IPS DF 4.7 (cell line): ENCODE results near the gene EIF5A2.

Experiments
- DNase-seq: peaks from one replicate; pipeline ENCODE4 v3.0.0-alpha.2; 2013; ENCODE audit warnings: low spot score; ENCODE audit errors: extremely low read depth

EIF5A2 gene

GRCh38 chr3:170862618-170863374 lies 45.6 kb downstream of the EIF5A2 start:
- DNase-seq, result no peak

GRCh38 chr3:170858599-170858998 lies 49.8 kb downstream of the EIF5A2 start:
- no peak for DNase-seq

DNA sequence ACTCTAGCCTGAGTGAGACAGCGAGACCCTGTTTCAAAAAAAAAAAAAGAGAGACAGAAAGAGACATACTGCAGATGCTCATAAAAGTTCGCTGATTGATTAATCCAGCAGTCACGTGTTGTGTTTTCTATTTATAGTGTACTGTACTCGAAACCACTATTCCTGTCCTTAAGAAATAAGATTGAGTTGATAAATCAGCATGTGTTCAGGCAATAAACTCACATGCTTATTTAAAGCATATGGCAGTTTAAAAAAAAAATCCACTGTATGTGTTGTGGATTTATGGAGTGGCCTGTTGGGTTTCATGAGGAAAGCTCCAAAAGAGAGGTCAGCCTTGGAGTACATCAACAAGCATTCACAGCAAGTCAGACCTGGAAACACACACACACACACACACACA lies 56.1 kb downstream of the EIF5A2 start:
- no peak for DNase-seq

- DNase-seq, result no peak
These were observed 60.0 kb downstream of the EIF5A2 start for GRCh38 chr3:170848292-170848917.

DNA sequence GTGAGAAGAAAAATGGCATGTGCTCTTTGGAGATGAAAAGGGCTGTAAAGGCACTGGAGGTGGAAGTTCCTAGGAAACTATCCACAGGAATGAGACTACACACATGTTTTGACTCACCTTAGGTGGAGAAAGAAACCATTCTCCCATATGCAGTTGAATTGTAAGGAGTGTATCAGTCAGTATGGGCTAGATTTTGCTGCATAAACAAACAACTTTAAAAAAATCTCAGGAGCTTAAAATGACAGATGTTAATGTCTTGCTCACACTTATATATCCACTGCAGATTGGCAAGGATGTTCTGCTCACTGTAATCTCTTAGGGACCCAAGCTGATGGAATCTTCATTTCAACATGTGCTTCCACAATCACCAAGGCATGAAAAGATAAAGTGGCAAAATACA lies 64.1 kb downstream of the EIF5A2 start:
- DNase-seq, result no peak

DNA sequence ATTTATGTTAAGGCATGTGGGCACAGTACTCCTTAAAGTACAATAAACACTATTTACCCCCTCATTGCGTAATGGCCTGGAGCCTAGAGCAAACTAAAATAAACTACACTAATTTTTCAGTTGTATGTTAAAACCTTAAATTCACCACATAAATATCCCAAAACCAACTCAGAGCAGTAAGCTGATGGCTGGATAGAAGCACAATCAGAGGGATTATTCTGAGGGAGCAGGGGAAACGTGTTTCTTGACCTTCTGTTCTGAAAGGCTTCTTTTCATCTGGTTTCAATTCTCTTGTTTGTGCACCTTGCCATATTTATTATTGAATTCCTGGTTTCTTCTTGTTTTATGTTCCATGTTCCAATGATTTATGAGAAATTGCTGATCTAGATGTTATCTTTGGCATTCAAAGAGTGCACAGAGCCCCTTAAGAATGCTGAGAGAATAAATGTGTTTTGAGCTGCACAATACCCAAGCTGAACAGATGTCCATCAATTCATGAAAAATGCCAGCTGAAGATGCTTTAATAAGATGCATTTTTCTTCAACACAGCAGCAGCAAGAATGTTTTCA lies 68.1 kb downstream of the EIF5A2 start:
- DNase-seq, result no peak

- DNase-seq, result no peak
These were observed 68.8 kb downstream of the EIF5A2 start for GRCh38 chr3:170839518-170840100.
